Measurements from ENCODE around the gene NFE2L1.
"Not testable (repeated sequence)": the region's sequence is repeated elsewhere in the genome, so short reads cannot be mapped to it uniquely, and the experiment has no call there.

GRCh38 chr17:48073566-48074094 lies 25.5 kb downstream of the NFE2L1 start:
- not testable (repeated sequence) for TF ChIP-seq POLR2A (IDR thresholded peaks at IDR 0.05; ENCODE audit: low read depth, low read length); POLR2AphosphoS5 (IDR thresholded peaks at IDR 0.05; ENCODE audit: low read depth, low read length); TAF1 (IDR thresholded peaks at IDR 0.05; ENCODE audit: borderline replicate concordance, low read depth, low read length)
